Liver (tissue), 3 donors: ENCODE results near the gene PPP2R3B.

ENCODE experiments used
- CTCF ChIP-seq: fragments of 150-350 bp; IDR thresholded peaks from 2 replicates; pipeline ENCODE4 v1.5.1; 2017; ENCODE audit warnings: improper control_type of control experiment, low read depth, low read length; ENCODE audit not compliant: missing input control
- GABPA ChIP-seq, 2 donors: IDR thresholded peaks in 1 of 2; conservative IDR thresholded peaks in 1 of 2; 2 replicates each; pipeline ENCODE4 v1.6.1; 2016; ENCODE audit warnings: antibody characterized with exemption in 2 of 2, mild to moderate bottlenecking in 1 of 2, moderate library complexity in 1 of 2
- JUND ChIP-seq, 2 donors: IDR thresholded peaks; 2 replicates each; pipeline ENCODE4 v1.6.1; 2016; ENCODE audit warnings: antibody characterized with exemption in 2 of 2
- MAX ChIP-seq: IDR thresholded peaks from 2 replicates; pipeline ENCODE4 v1.6.1; 2016; ENCODE audit warnings: antibody characterized with exemption
- RAD21 ChIP-seq, 2 donors: IDR thresholded peaks; 2 replicates each; pipeline ENCODE4 v1.6.1; 2016; ENCODE audit warnings: antibody characterized with exemption in 2 of 2, mild to moderate bottlenecking in 2 of 2
- REST ChIP-seq: IDR thresholded peaks from 2 replicates; pipeline ENCODE4 v1.6.1; 2016; ENCODE audit warnings: antibody characterized with exemption, mild to moderate bottlenecking
- SP1 ChIP-seq: IDR thresholded peaks from 2 replicates; pipeline ENCODE4 v1.6.1; 2018; ENCODE audit warnings: antibody characterized with exemption, mild to moderate bottlenecking
- TAF1 ChIP-seq: conservative IDR thresholded peaks from 2 replicates; pipeline ENCODE4 v1.6.1; 2016; ENCODE audit warnings: antibody characterized with exemption, mild to moderate bottlenecking
- YY1 ChIP-seq: IDR thresholded peaks from 2 replicates; pipeline ENCODE4 v1.6.1; 2016; ENCODE audit warnings: antibody characterized with exemption, mild to moderate bottlenecking
- donor health status: healthy.
- donor health status: healthy.

GRCh38 chrX:287670-288069 lies 99.0 kb downstream of the PPP2R3B start:
- TF ChIP-seq MAX: no peak
- no peak for TF ChIP-seq JUND (IDR thresholded peaks at IDR 0.05)
- no peak for TF ChIP-seq REST
- no peak for TF ChIP-seq CTCF
- no peak for TF ChIP-seq YY1
- no peak for TF ChIP-seq RAD21 (IDR thresholded peaks at IDR 0.05)
- no peak for TF ChIP-seq SP1
- no peak for TF ChIP-seq GABPA (IDR thresholded peaks at IDR 0.05 in 1 of 2, conservative IDR thresholded peaks at IDR 0.05 in 1 of 2)
- no peak for TF ChIP-seq TAF1
